ENCODE results near the gene TOGARAM2. TPM values are rescaled to one million over a fixed set of nuclear protein-coding genes. Genes with fewer than 3 reads are reported as not detected.

The TOGARAM2 gene
- total RNA-seq, 1 donor, result 0.72 TPM

DNA sequence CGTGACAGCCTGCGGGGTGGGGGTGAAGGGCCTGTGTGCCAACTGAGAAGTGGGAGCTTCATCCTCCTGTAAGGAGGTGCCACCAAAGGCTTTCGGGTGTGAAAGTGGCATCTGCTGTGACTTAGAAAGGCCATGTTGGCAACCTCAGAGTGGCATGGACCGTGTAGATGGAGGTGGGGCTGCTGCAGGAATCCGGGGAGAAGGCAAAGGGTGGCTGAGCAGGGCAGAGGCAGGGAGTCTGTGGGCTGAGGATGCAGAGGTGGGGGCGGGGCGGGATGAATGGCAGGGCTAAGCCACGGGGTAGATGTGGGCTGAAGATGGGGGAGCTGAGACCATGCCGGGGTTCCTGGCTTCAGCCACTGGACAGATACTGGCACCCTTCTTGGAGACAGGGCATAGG lies 28.2 kb downstream of the TOGARAM2 start:
- Histone ChIP-seq H3K4me2 (ENCODE audit: insufficient read depth, low read length) (no peak overlapping the region), H3K27me3 (ENCODE audit: insufficient read depth, low read length) (no peaks in the 10 kb centered on the region), H3K4me3 (ENCODE audit: insufficient read depth, low read length) (no peak overlapping the region), H4K20me1 (ENCODE audit: insufficient read depth, low read length) (no peaks in the 10 kb centered on the region), H3K4me1 (ENCODE audit: insufficient read depth, low read length) (peaks cover 17% of the 10 kb centered on the region), H3K79me2 (ENCODE audit: insufficient read depth, low read length) (no peaks in the 10 kb centered on the region), H3K27ac (ENCODE audit: low read depth, low read length) (no peak overlapping the region), H2AFZ (ENCODE audit: low read length) (no peak overlapping the region), H3K36me3 (ENCODE audit: insufficient read depth, low read length) (no peaks in the 10 kb centered on the region), H3K9me3 (ENCODE audit: low read depth, low read length) (no peaks in the 10 kb centered on the region)
- no peak for TF ChIP-seq CTCF (IDR thresholded peaks at IDR 0.05; ENCODE audit: extremely low read depth, low read depth, low read length)
- no peak for DNase-seq (ENCODE audit: insufficient read length, low spot score, missing footprints)

- Histone ChIP-seq H4K20me1 (ENCODE audit: insufficient read depth, low read length) (no peaks in the 10 kb centered on the region), H3K4me1 (ENCODE audit: insufficient read depth, low read length) (peaks cover 24% of the 10 kb centered on the region), H3K36me3 (ENCODE audit: insufficient read depth, low read length) (no peaks in the 10 kb centered on the region), H3K27me3 (ENCODE audit: insufficient read depth, low read length) (no peaks in the 10 kb centered on the region), H3K9me3 (ENCODE audit: low read depth, low read length) (no peaks in the 10 kb centered on the region), H3K4me3 (ENCODE audit: insufficient read depth, low read length) (no peak overlapping the region), H3K27ac (ENCODE audit: low read depth, low read length) (no peak overlapping the region), H3K4me2 (ENCODE audit: insufficient read depth, low read length) (no peak overlapping the region), H3K79me2 (ENCODE audit: insufficient read depth, low read length) (no peaks in the 10 kb centered on the region), H2AFZ (ENCODE audit: low read length) (no peak overlapping the region)
- DNase-seq (ENCODE audit: insufficient read length, low spot score, missing footprints), result no peak
- TF ChIP-seq CTCF (IDR thresholded peaks at IDR 0.05; ENCODE audit: extremely low read depth, low read depth, low read length), result no peak
Measured at GRCh38 chr2:29009711-29010677, 28.9 kb downstream of the TOGARAM2 start.

- no peaks in the 10 kb centered on the region for H3K9me3 ChIP-seq (ENCODE audit: low read depth, low read length)
- H3K4me3 ChIP-seq (ENCODE audit: insufficient read depth, low read length), result no peak overlapping the region
- no peak overlapping the region for H3K27ac ChIP-seq (ENCODE audit: low read depth, low read length)
- peak overlapping the region; percentile 77 for H2AFZ ChIP-seq (ENCODE audit: low read length)
- H3K27me3 ChIP-seq (ENCODE audit: insufficient read depth, low read length), result no peaks in the 10 kb centered on the region
- no peaks in the 10 kb centered on the region for H4K20me1 ChIP-seq (ENCODE audit: insufficient read depth, low read length)
- TF ChIP-seq CTCF (IDR thresholded peaks at IDR 0.05; ENCODE audit: extremely low read depth, low read depth, low read length), result no peak
- DNase-seq (ENCODE audit: insufficient read length, low spot score, missing footprints), result peak; percentile 95
- no peaks in the 10 kb centered on the region for H3K79me2 ChIP-seq (ENCODE audit: insufficient read depth, low read length)
- H3K36me3 ChIP-seq (ENCODE audit: insufficient read depth, low read length), result no peaks in the 10 kb centered on the region
- peaks cover 32% of the 10 kb centered on the region for H3K4me1 ChIP-seq (ENCODE audit: insufficient read depth, low read length)
- no peak overlapping the region for H3K4me2 ChIP-seq (ENCODE audit: insufficient read depth, low read length)
Measured at GRCh38 chr2:29010946-29011345, 29.8 kb downstream of the TOGARAM2 start.

DNA sequence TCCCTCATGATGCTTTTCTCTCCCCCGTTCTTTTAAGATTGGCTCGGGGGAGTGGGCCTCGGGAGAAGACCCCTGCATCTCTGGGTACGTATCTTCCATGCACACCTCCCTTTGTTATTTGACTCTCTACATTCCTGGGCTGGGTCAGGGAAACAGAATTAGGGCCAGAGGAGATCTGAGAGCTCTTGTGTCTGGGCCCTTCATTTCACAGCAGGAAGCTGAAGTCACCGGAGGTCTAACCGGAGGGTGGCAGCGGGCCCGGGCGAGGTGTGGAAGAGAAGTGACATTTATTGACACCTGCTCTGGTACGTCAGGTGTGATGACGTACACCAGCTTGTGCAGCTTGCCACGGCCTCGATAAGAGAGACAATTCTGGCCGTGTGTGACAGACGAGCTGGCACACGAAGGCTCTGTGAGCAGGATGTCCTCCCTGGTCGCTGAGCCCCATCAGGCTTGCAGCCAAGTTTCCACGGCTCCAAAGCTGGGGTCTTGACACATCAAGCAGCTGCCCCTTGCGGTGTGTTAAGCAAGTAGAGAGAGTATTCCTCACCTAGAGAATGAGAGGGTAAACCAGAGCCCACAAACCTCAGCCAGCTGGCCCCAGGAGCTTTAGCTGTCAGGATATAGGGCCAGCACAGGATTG lies 30.4 kb downstream of the TOGARAM2 start:
- peak overlapping the region; percentile 77 for H2AFZ ChIP-seq (ENCODE audit: low read length)
- no peaks in the 10 kb centered on the region for H3K36me3 ChIP-seq (ENCODE audit: insufficient read depth, low read length)
- H3K4me2 ChIP-seq (ENCODE audit: insufficient read depth, low read length), result no peak overlapping the region
- H3K4me3 ChIP-seq (ENCODE audit: insufficient read depth, low read length), result no peak overlapping the region
- H3K27me3 ChIP-seq (ENCODE audit: insufficient read depth, low read length), result no peaks in the 10 kb centered on the region
- no peak for DNase-seq (ENCODE audit: insufficient read length, low spot score, missing footprints)
- H3K27ac ChIP-seq (ENCODE audit: low read depth, low read length), result no peak overlapping the region
- no peaks in the 10 kb centered on the region for H3K79me2 ChIP-seq (ENCODE audit: insufficient read depth, low read length)
- no peaks in the 10 kb centered on the region for H3K9me3 ChIP-seq (ENCODE audit: low read depth, low read length)
- no peak for TF ChIP-seq CTCF (IDR thresholded peaks at IDR 0.05; ENCODE audit: extremely low read depth, low read depth, low read length)
- H4K20me1 ChIP-seq (ENCODE audit: insufficient read depth, low read length), result no peaks in the 10 kb centered on the region
- H3K4me1 ChIP-seq (ENCODE audit: insufficient read depth, low read length), result peaks cover 35% of the 10 kb centered on the region
